Smooth muscle cell (in vitro differentiated cells): ENCODE data around the gene COL23A1. TPM values are rescaled to one million over a fixed set of nuclear protein-coding genes. Genes with fewer than 3 reads are reported as not detected.

Experiments used
- DNase-seq: peaks from one replicate; lab custom pipeline; 2025; ENCODE audit not compliant: unreplicated experiment; lab: John Stamatoyannopoulos, UW
- H2AFZ ChIP-seq: fragments of 200-600 bp; sonication (generic); 2 replicates; pipeline ENCODE4 v1.6.0; 2016; ENCODE audit warnings: antibody characterized with exemption, low read depth, mild to moderate bottlenecking
- H3F3A ChIP-seq: fragments of 200-600 bp; sonication (generic); 2 replicates; pipeline ENCODE4 v1.6.0; 2017; ENCODE audit warnings: antibody characterized with exemption, low read depth
- H3K27ac ChIP-seq: fragments of 200-600 bp; sonication (generic); 2 replicates; pipeline ENCODE4 v1.5.1; 2016; ENCODE audit warnings: low read depth, mild to moderate bottlenecking
- H3K27me3 ChIP-seq: fragments of 200-600 bp; sonication (generic); 2 replicates; pipeline ENCODE4 v1.6.1; 2016; ENCODE audit warnings: low read depth, mild to moderate bottlenecking
- H3K36me3 ChIP-seq: fragments of 200-600 bp; sonication (generic); 2 replicates; pipeline ENCODE4 v1.5.1; 2016; ENCODE audit warnings: low read depth
- H3K4me1 ChIP-seq: fragments of 200-600 bp; sonication (generic); 2 replicates; pipeline ENCODE4 v1.5.1; 2016; ENCODE audit warnings: low read depth
- H3K4me2 ChIP-seq: fragments of 200-600 bp; sonication (generic); 2 replicates; pipeline ENCODE4 v1.6.0; 2016; ENCODE audit warnings: mild to moderate bottlenecking
- H3K4me3 ChIP-seq: fragments of 200-600 bp; sonication (generic); 2 replicates; pipeline ENCODE4 v1.5.1; 2016; ENCODE audit warnings: mild to moderate bottlenecking
- H3K79me2 ChIP-seq: fragments of 200-600 bp; sonication (generic); 2 replicates; pipeline ENCODE4 v1.6.0; 2016; ENCODE audit warnings: low read depth, mild to moderate bottlenecking
- H3K9ac ChIP-seq: fragments of 200-600 bp; sonication (generic); 2 replicates; pipeline ENCODE4 v1.6.0; 2016; ENCODE audit warnings: low read depth
- H3K9me3 ChIP-seq: fragments of 200-600 bp; sonication (generic); replicated peaks from 2 replicates; pipeline ENCODE4 v1.5.1; 2016; ENCODE audit warnings: low read depth
- H4K20me1 ChIP-seq: fragments of 200-600 bp; sonication (generic); 2 replicates; pipeline ENCODE4 v1.6.0; 2016; ENCODE audit warnings: low read depth
- CTCF ChIP-seq: fragments of 200-600 bp; sonication (generic); IDR thresholded peaks from 2 replicates; pipeline ENCODE4 v1.5.1; 2017; ENCODE audit warnings: borderline replicate concordance, mild to moderate bottlenecking, antibody characterized with exemption; ENCODE audit not compliant: insufficient read depth, poor library complexity, severe bottlenecking
- WGBS: methylation state at CpG from one replicate; pipeline ENCODE4 v1.1.7; 2016; ENCODE audit warnings: low lambda C conversion rate; 5-methylcytosine and 5-hydroxymethylcytosine counted together
- polyA plus RNA-seq: library from polyadenylated mRNA; unstranded; fragments of >200 nt; fragmentation: Nextera tagmentation; extraction: Ambion mirVana; gene quantifications from 2 replicates; pipeline ENCODE4 v1.2.1, GENCODE V29; 2016
- total RNA-seq: library from RNA; depleted of rRNA; stranded (reverse); fragments of >200 nt; gene quantifications from 2 replicates; pipeline ENCODE4 v1.2.3, GENCODE V29; 2014

Gene COL23A1
- total and polyA plus RNA-seq, 2 experiments from 2014 or later: 5.3 to 27.4 TPM

GRCh38 chr5:178392386-178392785 is 197.8 kb downstream of the COL23A1 start:
- no peaks in the 10 kb centered on the region for H3F3A ChIP-seq
- H4K20me1 ChIP-seq: no peaks in the 10 kb centered on the region
- no peak overlapping the region for H2AFZ ChIP-seq
- H3K36me3 ChIP-seq: no peaks in the 10 kb centered on the region
- peaks cover 4% of the 10 kb centered on the region for H3K4me1 ChIP-seq
- H3K27me3 ChIP-seq: no peaks in the 10 kb centered on the region
- H3K9ac ChIP-seq: no peak overlapping the region
- no peaks in the 10 kb centered on the region for H3K9me3 ChIP-seq
- no peak overlapping the region for H3K4me2 ChIP-seq
- H3K27ac ChIP-seq: no peak overlapping the region
- WGBS: 94% methylated on average over 7 of the region's 7 CpGs
- DNase-seq: no peak
- no peak for TF ChIP-seq CTCF
- no peak overlapping the region for H3K4me3 ChIP-seq
- H3K79me2 ChIP-seq: no peaks in the 10 kb centered on the region

- no peak overlapping the region for H3K27ac ChIP-seq
- H3K4me3 ChIP-seq: no peak overlapping the region
- H3K4me1 ChIP-seq: no peaks in the 10 kb centered on the region
- no peaks in the 10 kb centered on the region for H3K36me3 ChIP-seq
- no peaks in the 10 kb centered on the region for H3K79me2 ChIP-seq
- no peaks in the 10 kb centered on the region for H3K27me3 ChIP-seq
- H3K4me2 ChIP-seq: no peak overlapping the region
- no peaks in the 10 kb centered on the region for H3F3A ChIP-seq
- H3K9ac ChIP-seq: no peak overlapping the region
- TF ChIP-seq CTCF: no peak
- 85% methylated on average over 4 of the region's 4 CpGs for WGBS
- no peaks in the 10 kb centered on the region for H3K9me3 ChIP-seq
- H4K20me1 ChIP-seq: no peaks in the 10 kb centered on the region
- DNase-seq: no peak
- no peak overlapping the region for H2AFZ ChIP-seq
Measured at GRCh38 chr5:178391480-178391879, 198.7 kb downstream of the COL23A1 start.

- no peaks in the 10 kb centered on the region for H3K79me2 ChIP-seq
- DNase-seq: no peak
Measured at GRCh38 chr5:178389796-178390195, 200.4 kb downstream of the COL23A1 start.

More at GRCh38 chr5:178389796-178390195, 200.4 kb downstream of the COL23A1 start:
- no peak for TF ChIP-seq CTCF
- H3K4me1 ChIP-seq: no peaks in the 10 kb centered on the region
- no peak overlapping the region for H3K4me3 ChIP-seq
- no peak overlapping the region for H3K27ac ChIP-seq
- H3K9ac ChIP-seq: no peak overlapping the region
- no peaks in the 10 kb centered on the region for H3F3A ChIP-seq
- no peaks in the 10 kb centered on the region for H3K27me3 ChIP-seq
- H3K9me3 ChIP-seq: no peaks in the 10 kb centered on the region
- WGBS: 81% methylated on average over 12 of the region's 12 CpGs
- no peak overlapping the region for H3K4me2 ChIP-seq
- no peak overlapping the region for H2AFZ ChIP-seq
- no peaks in the 10 kb centered on the region for H3K36me3 ChIP-seq
- H4K20me1 ChIP-seq: no peaks in the 10 kb centered on the region
